ENCODE data around the gene SMOC2. TPM values are rescaled to one million over a fixed set of nuclear protein-coding genes. Genes with fewer than 3 reads are reported as not detected.

The SMOC2 gene
- total RNA-seq, 4 donors from 2014 or later: 5.8 to 14.5 (median 9.0) TPM

DNA sequence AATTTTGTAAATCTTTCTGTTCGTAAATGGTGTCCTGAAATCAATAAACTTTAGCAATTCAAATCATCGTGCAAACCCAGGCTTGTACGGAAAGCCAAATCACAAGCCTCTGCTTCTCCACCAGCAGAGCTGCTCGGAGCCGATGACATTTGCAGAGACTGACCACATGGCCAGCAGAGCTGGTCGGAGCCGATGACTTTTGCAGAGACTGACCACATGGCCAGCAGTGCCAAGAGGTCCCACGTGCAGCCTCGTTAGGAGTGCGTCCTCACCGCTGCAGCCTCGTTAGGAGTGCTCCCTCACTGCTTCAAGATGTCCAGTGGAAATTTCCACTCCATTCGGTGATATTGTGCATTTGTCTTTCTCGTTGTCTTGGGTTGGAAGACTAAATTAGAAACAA, 28.5 kb downstream of the SMOC2 start:
- no peaks in the 10 kb centered on the region for H3K36me3 ChIP-seq
- H3K27me3 ChIP-seq: no peaks in the 10 kb centered on the region
- WGBS, 2 donors (ENCODE audit: low coverage in 1 of 2): 57 to 80% methylated on average over 12 to 14 of the region's 14 CpGs
- in situ Hi-C loops (cut with MboI; ENCODE audit: low pct_ligation_motif_present in 1 of 4, low pct_unique_long_range_greater_than_20kb in 1 of 4, low sequenced_read_pairs in 3 of 4): no loop called here
- H3K4me3 ChIP-seq: no peak overlapping the region
- no peaks in the 10 kb centered on the region for H3K4me1 ChIP-seq
- peaks cover 0 to 4% of the 10 kb centered on the region in 2 donors for H3K9me3 ChIP-seq
- TF ChIP-seq EP300 (IDR thresholded peaks at IDR 0.05; ENCODE audit: low read depth): no peak
- TF ChIP-seq, protein P1, sequence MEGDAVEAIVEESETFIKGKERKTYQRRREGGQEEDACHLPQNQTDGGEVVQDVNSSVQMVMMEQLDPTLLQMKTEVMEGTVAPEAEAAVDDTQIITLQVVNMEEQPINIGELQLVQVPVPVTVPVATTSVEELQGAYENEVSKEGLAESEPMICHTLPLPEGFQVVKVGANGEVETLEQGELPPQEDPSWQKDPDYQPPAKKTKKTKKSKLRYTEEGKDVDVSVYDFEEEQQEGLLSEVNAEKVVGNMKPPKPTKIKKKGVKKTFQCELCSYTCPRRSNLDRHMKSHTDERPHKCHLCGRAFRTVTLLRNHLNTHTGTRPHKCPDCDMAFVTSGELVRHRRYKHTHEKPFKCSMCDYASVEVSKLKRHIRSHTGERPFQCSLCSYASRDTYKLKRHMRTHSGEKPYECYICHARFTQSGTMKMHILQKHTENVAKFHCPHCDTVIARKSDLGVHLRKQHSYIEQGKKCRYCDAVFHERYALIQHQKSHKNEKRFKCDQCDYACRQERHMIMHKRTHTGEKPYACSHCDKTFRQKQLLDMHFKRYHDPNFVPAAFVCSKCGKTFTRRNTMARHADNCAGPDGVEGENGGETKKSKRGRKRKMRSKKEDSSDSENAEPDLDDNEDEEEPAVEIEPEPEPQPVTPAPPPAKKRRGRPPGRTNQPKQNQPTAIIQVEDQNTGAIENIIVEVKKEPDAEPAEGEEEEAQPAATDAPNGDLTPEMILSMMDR (IDR thresholded peaks at IDR 0.05): no peak
- no peak for TF ChIP-seq POLR2A (IDR thresholded peaks at IDR 0.05)
- no peak for TF ChIP-seq POLR2AphosphoS5 (IDR thresholded peaks at IDR 0.05)
- H3K27ac ChIP-seq: no peak overlapping the region
- DNase-seq: no peak
- intact Hi-C loops (cut with DNase I; ENCODE audit: low total_unique reads): no loop called here

GRCh38 chr6:168469926-168470325, 28.9 kb downstream of the SMOC2 start:
- DNase-seq: no peak
- H3K27me3 ChIP-seq: no peaks in the 10 kb centered on the region
- H3K4me3 ChIP-seq: no peak overlapping the region
- no peaks in the 10 kb centered on the region for H3K4me1 ChIP-seq
- intact Hi-C loops (cut with DNase I; ENCODE audit: low total_unique reads): no loop called here
- TF ChIP-seq, protein P1 (IDR thresholded peaks at IDR 0.05): no peak
- TF ChIP-seq EP300 (IDR thresholded peaks at IDR 0.05; ENCODE audit: low read depth) (no peak), POLR2A (IDR thresholded peaks at IDR 0.05) (no peak), POLR2AphosphoS5 (IDR thresholded peaks at IDR 0.05) (no peak)
- no peaks in the 10 kb centered on the region for H3K36me3 ChIP-seq
- H3K27ac ChIP-seq: no peak overlapping the region
- H3K9me3 ChIP-seq: peaks cover 0 to 4% of the 10 kb centered on the region in 2 donors
- in situ Hi-C loops (cut with MboI; ENCODE audit: low pct_ligation_motif_present in 1 of 4, low pct_unique_long_range_greater_than_20kb in 1 of 4, low sequenced_read_pairs in 3 of 4): no loop called here
- WGBS, 2 donors (ENCODE audit: low coverage in 1 of 2): 96% methylated on average over 5 of the region's 5 CpGs; no CpG with 5 or more reads in 1 of the 2 donors

GRCh38 chr6:168472363-168472762, 31.4 kb downstream of the SMOC2 start:
- Histone ChIP-seq H3K27me3 (no peaks in the 10 kb centered on the region), H3K9me3 (peaks cover 0 to 4% of the 10 kb centered on the region in 2 donors), H3K4me3 (no peak overlapping the region), H3K27ac (no peak overlapping the region), H3K4me1 (no peaks in the 10 kb centered on the region), H3K36me3 (no peaks in the 10 kb centered on the region)
- TF ChIP-seq, protein P1 (IDR thresholded peaks at IDR 0.05): no peak
- TF ChIP-seq POLR2A (IDR thresholded peaks at IDR 0.05) (no peak), EP300 (IDR thresholded peaks at IDR 0.05; ENCODE audit: low read depth) (no peak), POLR2AphosphoS5 (IDR thresholded peaks at IDR 0.05) (no peak)
- in situ Hi-C loops (cut with MboI; ENCODE audit: low pct_ligation_motif_present in 1 of 4, low pct_unique_long_range_greater_than_20kb in 1 of 4, low sequenced_read_pairs in 3 of 4) (no loop called here), intact Hi-C loops (cut with DNase I; ENCODE audit: low total_unique reads) (no loop called here)
- no peak for DNase-seq
- WGBS, 2 donors (ENCODE audit: low coverage in 1 of 2): 58 to 73% methylated on average over 1 of the region's 1 CpG

DNA sequence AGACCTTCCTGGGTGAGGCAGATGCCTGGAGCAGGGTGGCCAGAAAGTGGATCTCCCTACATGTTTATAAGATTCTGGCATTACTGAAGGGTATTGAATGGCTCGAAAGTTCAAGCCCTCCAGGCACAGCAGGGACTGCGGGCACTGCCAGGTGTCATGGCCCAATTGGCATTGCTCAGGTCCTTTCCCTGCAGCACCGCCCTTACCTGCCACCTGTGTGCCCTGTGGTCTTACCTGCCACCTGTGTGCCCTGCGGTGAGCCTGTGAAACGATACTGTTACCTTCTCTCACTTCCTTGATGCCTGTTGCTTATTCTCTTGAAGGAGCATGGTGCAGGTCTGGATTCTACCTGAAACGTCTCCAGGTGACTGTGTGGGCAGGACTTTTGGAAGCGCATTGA, 32.2 kb downstream of the SMOC2 start:
- in situ Hi-C loops (cut with MboI; ENCODE audit: low pct_ligation_motif_present in 1 of 4, low pct_unique_long_range_greater_than_20kb in 1 of 4, low sequenced_read_pairs in 3 of 4) (no loop called here), intact Hi-C loops (cut with DNase I; ENCODE audit: low total_unique reads) (no loop called here)
- Histone ChIP-seq H3K27me3 (no peaks in the 10 kb centered on the region), H3K4me3 (no peak overlapping the region), H3K4me1 (no peaks in the 10 kb centered on the region), H3K27ac (no peak overlapping the region), H3K9me3 (peaks cover 0 to 4% of the 10 kb centered on the region in 2 donors), H3K36me3 (no peaks in the 10 kb centered on the region)
- TF ChIP-seq POLR2AphosphoS5 (IDR thresholded peaks at IDR 0.05): no peak
- TF ChIP-seq, protein P1 (IDR thresholded peaks at IDR 0.05): no peak
- WGBS, 2 donors (ENCODE audit: low coverage in 1 of 2): 86% methylated on average over 7 of the region's 7 CpGs; no CpG with 5 or more reads in 1 of the 2 donors
- DNase-seq: no peak
